H54 (cell line): Measurements from ENCODE around the gene AGAP3.
"Not testable (repeated sequence)": the region's sequence is repeated elsewhere in the genome, so short reads cannot be mapped to it uniquely, and the experiment has no call there.

Experiments used
- DNase-seq: peaks from one replicate; pipeline ENCODE4 v3.0.0; 2011; ENCODE audit warnings: low spot score, mixed read lengths; ENCODE audit not compliant: insufficient read length
- FAIRE-seq: peaks from 3 replicates; lab custom pipeline; 2011; peaks lifted over from hg19 to GRCh38; lab: Jason Lieb, UNC
- POLR2A ChIP-seq: IDR thresholded peaks from 2 replicates; pipeline ENCODE4 v1.6.1; 2011; ENCODE audit warnings: low read depth, mild to moderate bottlenecking, low read length

Gene AGAP3

DNA sequence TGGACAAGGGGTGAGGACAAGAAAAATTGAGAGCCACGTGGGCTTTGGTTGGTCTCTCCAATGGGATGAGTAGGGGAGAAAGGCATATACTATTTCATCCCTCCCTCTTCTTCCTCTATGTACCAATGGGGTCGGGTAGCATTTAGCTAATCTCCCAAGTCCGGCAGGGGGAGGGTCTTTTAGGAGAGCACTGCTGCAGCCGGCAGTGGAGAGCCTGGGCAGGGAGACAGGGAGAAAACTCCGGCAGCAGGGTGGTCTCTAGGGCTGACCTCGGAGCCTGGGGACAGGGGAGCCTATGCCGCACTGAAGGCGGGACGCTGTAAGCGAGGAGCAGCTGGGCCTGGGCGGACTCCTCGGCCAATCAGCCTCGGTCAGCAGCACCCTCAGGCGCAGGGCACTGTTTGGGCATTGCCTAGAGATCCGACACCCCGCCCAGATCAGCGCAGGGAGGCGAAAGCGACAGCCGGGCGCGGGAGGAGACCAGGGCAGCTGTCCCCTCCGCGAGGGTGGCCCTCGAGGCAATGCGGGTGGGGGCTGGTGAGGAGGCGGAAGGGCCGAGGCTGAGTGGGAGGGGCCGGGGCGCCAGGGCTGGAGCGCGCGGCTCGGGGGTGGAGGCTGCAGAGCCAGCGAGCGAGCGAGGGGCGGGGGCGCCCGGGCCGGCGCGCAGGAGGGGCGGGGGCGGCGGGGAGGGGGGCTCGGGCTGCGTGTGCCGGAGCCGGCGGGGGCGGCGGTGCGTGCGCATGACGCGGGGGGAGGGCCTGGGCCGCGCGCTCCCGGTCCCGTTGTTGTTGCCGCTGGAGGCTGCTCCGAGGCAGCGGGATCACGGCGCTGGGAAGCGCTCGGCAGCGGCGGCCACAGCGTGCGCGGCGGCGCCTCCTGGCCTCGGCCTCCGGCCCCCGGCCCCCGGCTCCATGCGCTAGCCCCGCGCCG lies at the start of gene AGAP3:
AGAP3 (plus strand) TSS at position 785 of the 930 bp plus-strand sequence. CDS start 267 bp downstream, outside the sequence.
- TF ChIP-seq POLR2A = peak; percentile 65
- FAIRE-seq = no peak
- DNase-seq = peak; percentile 94

- FAIRE-seq = peak; percentile 55
- peak; percentile 81 for TF ChIP-seq POLR2A
These were observed 47.1 kb upstream of the AGAP3 start for GRCh38 chr7:151038951-151039849.

GRCh38 chr7:151039850-151040548 lies 46.3 kb upstream of the AGAP3 start:
- no peak for FAIRE-seq
- no peak for DNase-seq
- no peak for TF ChIP-seq POLR2A

More at GRCh38 chr7:151038951-151039849, 47.1 kb upstream of the AGAP3 start:
- peak; percentile 99 for DNase-seq

GRCh38 chr7:151040616-151041375 lies 45.5 kb upstream of the AGAP3 start:
- FAIRE-seq = no peak

GRCh38 chr7:151043449-151043848 lies 42.8 kb upstream of the AGAP3 start:
- not testable (repeated sequence) for FAIRE-seq, DNase-seq

More at GRCh38 chr7:151040616-151041375, 45.5 kb upstream of the AGAP3 start:
- TF ChIP-seq POLR2A = no peak
- no peak for DNase-seq

DNA sequence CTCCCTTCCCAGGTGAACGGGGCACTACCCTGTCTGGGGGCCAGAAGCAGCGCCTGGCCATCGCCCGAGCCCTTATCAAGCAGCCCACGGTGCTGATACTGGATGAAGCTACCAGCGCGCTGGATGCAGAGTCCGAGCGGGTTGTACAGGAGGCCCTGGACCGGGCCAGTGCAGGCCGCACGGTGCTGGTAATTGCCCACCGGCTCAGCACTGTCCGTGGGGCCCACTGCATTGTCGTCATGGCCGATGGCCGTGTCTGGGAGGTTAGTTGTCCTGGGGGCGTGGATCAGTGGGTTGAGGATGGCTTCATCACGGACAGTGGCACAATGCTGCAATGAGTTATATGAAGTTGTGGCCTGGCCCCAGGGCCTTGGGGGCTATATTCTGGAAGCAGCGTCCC lies 42.3 kb upstream of the AGAP3 start:
- no peak for FAIRE-seq
- no peak for DNase-seq
- TF ChIP-seq POLR2A = no peak

DNA sequence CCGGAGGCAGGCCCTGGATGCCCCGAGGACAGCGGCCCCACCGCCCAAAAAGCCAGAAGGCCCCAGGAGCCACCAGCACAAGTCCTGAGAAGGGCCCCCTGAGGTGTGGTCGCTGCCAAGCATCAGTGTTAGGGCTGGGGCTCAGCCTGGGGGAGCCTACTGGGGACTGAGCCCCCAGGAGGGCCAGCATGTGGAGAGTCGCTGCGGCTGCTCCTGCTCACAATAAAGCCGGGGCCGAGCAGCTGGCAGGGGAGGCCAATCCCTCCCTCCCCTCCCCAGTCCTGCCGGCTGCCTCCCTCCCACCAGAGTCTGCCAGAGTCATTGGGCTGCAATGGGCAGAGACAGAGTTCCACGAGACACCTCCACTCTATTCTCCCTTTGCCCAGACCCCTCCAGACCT lies 41.0 kb upstream of the AGAP3 start:
- TF ChIP-seq POLR2A = no peak
- FAIRE-seq (no peak), DNase-seq (no peak)

DNA sequence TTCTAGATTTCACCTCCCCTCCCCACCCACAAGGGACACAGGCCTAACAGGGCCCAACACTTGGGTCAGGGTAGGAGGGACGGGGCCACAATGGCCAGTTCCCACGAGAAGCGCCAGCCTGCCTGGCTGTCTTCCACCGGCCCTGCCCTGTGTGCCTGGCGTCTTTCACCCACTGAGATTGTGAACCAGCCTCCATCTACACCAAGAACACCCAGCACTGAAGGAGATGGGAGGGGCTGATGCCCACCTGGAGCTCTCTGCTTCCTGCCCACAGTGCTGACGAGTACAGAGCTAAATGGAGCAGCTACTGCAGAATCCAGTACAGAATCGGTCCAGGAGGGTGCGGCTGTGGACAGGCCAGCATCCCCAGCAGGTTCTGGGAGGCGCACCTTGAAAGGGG lies 40.3 kb upstream of the AGAP3 start:
- TF ChIP-seq POLR2A = no peak
- FAIRE-seq = no peak

DNA sequence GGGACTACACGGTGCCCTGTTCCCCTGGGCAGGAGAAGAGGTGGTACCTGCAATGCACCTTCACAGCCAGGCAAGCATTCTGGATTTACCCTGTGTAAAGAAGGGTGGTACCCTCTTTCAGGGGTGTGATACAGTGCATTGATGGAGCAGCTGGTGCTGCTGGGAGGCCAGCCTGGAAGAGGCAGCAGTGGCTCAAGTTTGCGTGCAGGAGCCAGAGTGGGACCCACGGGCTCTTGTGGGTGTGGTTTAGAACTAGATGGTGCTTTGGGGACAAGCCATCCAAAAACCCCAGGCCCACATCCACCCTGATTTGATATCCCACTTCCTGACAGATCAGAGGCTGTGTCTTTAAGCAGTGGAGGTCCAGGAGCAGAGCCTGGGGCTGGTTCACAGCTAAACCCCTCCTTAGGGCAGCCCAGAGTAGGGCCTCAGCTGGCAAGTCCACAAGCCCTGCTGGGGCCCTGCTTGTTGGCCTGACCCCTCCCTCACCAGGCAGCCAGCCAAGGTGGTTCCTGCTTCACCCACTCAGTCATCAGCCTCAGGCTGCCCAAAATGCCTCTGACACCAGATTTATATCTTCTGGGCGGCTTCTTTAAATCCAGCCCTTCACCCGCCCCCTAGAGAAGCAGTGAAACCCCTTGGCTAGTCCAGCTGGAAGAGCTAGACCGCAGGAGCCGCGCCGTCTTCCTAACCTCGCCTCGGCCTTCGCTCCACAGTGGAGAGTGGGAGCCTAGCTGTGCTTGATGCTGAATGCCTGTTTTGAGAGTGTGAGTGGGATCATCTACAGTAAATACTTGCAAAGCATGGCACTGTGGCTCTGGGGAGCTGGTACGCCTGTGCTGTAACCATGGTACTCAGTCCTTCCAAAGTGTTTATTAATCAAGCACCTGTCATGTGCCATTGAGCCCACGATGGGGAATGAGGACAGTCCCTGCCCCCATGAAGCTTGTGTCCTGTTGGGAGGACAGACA lies 39.4 kb upstream of the AGAP3 start:
- FAIRE-seq = no peak
- DNase-seq = peak; percentile 54

More for the DNA sequence above, 40.3 kb upstream of the AGAP3 start:
- no peak for DNase-seq

GRCh38 chr7:151047976-151048815 lies 38.1 kb upstream of the AGAP3 start, which contains the start of gene ASIC3:
Gene ASIC3, plus strand, starts transcription at chr7:151048531. Its CDS starts 355 bp downstream, at chr7:151048886.
- no peak for TF ChIP-seq POLR2A
- no peak for DNase-seq
- no peak for FAIRE-seq

More for the DNA sequence above, 39.4 kb upstream of the AGAP3 start:
- TF ChIP-seq POLR2A = no peak
